ENCODE data around the gene GUCY1A2. TPM values are rescaled to one million over a fixed set of nuclear protein-coding genes. Genes with fewer than 3 reads are reported as not detected.

The GUCY1A2 gene
- total RNA-seq, 3 donors from 2014 or later = 0.61 to 4.0 (median 1.4) TPM

DNA sequence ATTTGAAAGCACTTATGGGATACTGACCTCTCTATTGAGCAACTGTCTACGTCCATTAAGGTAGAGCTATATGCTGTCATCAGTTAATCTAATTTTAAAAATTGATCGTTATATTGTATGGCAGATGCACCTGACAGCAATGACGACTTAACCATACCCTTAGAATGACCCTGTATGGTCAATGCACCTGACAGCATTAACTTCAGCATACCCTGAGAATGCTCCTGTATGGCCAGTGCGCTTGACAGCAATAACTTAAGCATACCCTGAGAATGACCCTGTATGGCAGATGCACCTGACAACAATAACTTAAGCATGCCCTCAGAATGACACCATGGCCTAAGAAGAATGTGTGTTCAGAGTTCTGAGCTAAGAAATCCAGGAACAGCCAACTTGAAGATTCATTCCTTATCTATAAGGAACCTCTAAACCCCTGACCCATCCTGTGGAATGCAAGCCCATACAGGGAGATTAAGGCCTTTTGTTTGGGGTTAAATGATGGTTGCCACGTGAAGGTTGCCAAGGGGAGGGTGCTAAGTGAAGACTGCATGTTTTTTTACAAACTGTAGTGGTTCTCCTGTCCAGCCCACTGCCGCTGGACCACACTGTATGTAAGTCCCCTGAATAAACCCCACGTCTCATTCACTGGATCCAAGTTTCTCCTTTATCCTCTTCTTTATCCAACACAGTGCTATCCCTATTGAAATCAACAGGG is 138.3 kb downstream of the GUCY1A2 start:
- Histone ChIP-seq H3K36me3 (ENCODE audit: low read depth) (no peaks in the 10 kb centered on the region), H3K4me1 (ENCODE audit: low read depth) (no peaks in the 10 kb centered on the region), H3K9me3 (peaks cover 14% of the 10 kb centered on the region), H3K4me3 (no peak overlapping the region)
- no peak for DNase-seq
- TF ChIP-seq, protein P1, sequence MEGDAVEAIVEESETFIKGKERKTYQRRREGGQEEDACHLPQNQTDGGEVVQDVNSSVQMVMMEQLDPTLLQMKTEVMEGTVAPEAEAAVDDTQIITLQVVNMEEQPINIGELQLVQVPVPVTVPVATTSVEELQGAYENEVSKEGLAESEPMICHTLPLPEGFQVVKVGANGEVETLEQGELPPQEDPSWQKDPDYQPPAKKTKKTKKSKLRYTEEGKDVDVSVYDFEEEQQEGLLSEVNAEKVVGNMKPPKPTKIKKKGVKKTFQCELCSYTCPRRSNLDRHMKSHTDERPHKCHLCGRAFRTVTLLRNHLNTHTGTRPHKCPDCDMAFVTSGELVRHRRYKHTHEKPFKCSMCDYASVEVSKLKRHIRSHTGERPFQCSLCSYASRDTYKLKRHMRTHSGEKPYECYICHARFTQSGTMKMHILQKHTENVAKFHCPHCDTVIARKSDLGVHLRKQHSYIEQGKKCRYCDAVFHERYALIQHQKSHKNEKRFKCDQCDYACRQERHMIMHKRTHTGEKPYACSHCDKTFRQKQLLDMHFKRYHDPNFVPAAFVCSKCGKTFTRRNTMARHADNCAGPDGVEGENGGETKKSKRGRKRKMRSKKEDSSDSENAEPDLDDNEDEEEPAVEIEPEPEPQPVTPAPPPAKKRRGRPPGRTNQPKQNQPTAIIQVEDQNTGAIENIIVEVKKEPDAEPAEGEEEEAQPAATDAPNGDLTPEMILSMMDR (IDR thresholded peaks at IDR 0.05) = no peak
- no peak for ATAC-seq
- intact Hi-C loops (cut with DNase I, micrococcal nuclease) = no loop called here

DNA sequence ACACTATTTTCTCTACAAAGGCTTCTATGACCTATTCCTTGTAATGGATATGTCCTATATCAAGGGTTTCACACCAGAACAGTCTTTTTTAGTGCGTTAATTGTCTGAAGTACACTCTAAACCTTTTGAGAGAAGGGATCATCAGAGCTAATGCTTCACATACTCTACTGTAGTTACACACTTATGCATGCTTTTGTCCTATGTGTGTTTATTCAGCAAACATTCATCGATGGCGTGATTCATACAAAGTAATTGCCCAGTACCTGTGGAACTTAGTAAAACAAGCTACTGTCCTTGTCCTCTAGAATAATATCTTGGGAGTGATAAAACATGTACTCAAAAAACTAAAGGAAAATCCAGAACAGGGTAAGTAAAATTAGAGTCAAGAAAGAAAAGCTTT is 139.2 kb downstream of the GUCY1A2 start:
- Histone ChIP-seq H3K36me3 (ENCODE audit: low read depth) (no peaks in the 10 kb centered on the region), H3K9me3 (peaks cover 13% of the 10 kb centered on the region), H3K4me1 (ENCODE audit: low read depth) (no peaks in the 10 kb centered on the region), H3K4me3 (no peak overlapping the region)
- DNase-seq = no peak
- ATAC-seq = no peak
- intact Hi-C loops (cut with DNase I, micrococcal nuclease) = no loop called here
- TF ChIP-seq, protein P1 (IDR thresholded peaks at IDR 0.05) = no peak

DNA sequence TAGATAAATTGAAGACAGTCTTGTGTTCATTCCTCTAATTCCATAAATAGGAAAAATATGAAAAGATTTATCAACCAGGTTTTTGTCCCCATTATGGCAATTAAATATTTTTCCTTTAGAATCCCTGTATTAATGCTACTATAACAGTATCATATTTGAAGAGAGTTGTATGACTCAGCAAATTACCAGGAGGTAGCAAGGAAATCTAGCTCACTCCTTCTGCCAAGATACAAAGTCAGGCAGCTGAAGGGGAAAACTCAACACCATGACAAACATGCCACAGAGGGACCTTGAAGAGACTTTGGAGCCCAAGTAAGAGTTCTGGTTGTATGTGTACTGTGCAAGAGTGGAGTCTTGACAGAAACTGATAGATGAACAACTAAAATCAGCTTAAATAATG is 143.3 kb downstream of the GUCY1A2 start:
- TF ChIP-seq, protein P1 (IDR thresholded peaks at IDR 0.05) = no peak
- H3K4me3 ChIP-seq = no peak overlapping the region
- ATAC-seq (no peak), DNase-seq (no peak)
- no peaks in the 10 kb centered on the region for H3K36me3 ChIP-seq (ENCODE audit: low read depth)
- intact Hi-C loops (cut with DNase I, micrococcal nuclease) = no loop called here
- H3K9me3 ChIP-seq = peaks cover 17% of the 10 kb centered on the region
- no peaks in the 10 kb centered on the region for H3K4me1 ChIP-seq (ENCODE audit: low read depth)

DNA sequence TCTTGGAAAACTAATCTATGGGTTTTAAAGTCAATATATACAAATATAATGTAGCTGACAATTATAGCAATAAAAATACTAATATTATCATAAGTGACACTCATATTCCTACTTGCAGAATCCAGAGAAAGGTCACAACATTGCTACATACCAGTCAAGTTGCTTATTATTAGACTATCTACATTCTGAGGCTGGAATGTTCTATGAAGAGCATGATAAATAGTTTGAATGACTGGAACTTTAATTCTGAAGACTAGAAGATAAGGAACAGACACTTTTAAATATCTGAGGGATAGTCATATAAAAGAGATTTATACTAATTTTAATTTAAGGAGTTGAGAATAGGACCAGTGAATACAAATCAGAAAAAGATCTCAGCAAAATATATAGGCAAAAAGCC is 146.0 kb downstream of the GUCY1A2 start:
- TF ChIP-seq, protein P1 (IDR thresholded peaks at IDR 0.05) = no peak
- Histone ChIP-seq H3K4me3 (no peak overlapping the region), H3K4me1 (ENCODE audit: low read depth) (no peaks in the 10 kb centered on the region), H3K36me3 (ENCODE audit: low read depth) (no peaks in the 10 kb centered on the region), H3K9me3 (peaks cover 23% of the 10 kb centered on the region)
- no peak for ATAC-seq
- no peak for DNase-seq
- intact Hi-C loops (cut with DNase I, micrococcal nuclease) = no loop called here

DNA sequence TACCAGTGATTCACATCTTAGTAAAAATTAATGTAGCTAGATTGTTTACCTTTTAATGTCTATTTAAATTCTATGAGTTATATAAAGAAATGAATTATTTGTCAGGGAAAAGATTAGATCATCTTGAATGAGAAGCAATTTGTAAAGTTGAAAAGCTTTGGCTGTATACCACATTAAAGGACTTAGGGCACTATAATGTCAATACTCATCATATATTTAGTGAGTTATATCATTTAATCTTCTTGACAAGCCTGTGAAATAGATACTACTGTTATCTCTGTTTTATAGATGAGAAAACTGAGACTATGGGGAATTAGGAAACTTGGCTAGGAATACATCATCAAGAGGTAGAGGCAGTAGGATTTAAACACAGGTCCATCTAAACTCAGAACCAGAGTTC is 160.1 kb downstream of the GUCY1A2 start:
- ATAC-seq (no peak), DNase-seq (no peak)
- TF ChIP-seq, protein P1 (IDR thresholded peaks at IDR 0.05) = no peak
- Histone ChIP-seq H3K4me1 (ENCODE audit: low read depth) (no peaks in the 10 kb centered on the region), H3K9me3 (peaks cover 21% of the 10 kb centered on the region), H3K36me3 (ENCODE audit: low read depth) (no peaks in the 10 kb centered on the region), H3K4me3 (no peak overlapping the region)
- intact Hi-C loops (cut with DNase I, micrococcal nuclease) = no loop called here

Data from mucosa of descending colon (tissue), 3 donors.